HFFc6 (cell line): ENCODE results near the gene TRAPPC1. TPM values are rescaled to one million over a fixed set of nuclear protein-coding genes. Genes with fewer than 3 reads are reported as not detected.
A peak's percentile ranks its signal among the peaks of the same experiment; 100 is the strongest.

Source experiments
- DNase-seq: peaks from one replicate; pipeline ENCODE4 v3.0.0-alpha.2; 2018
- H3K27ac Mint-ChIP-seq: 2 replicates; pipeline ENCODE4 v1.8.0; 2020; ENCODE audit warnings: mild to moderate bottlenecking, mixed read lengths
- H3K27me3 Mint-ChIP-seq: 2 replicates; pipeline ENCODE4 v1.8.0; 2021; ENCODE audit warnings: mild to moderate bottlenecking, moderate library complexity, mixed read lengths; ENCODE audit not compliant: insufficient read depth
- H3K36me3 Mint-ChIP-seq: 2 replicates; pipeline ENCODE4 v1.8.0; 2021; ENCODE audit warnings: low read depth, mixed read lengths
- H3K4me1 Mint-ChIP-seq: 2 replicates; pipeline ENCODE4 v1.8.0; 2020; ENCODE audit warnings: low read depth, mixed read lengths
- H3K4me3 Mint-ChIP-seq: 2 replicates; pipeline ENCODE4 v1.8.0; 2020; ENCODE audit warnings: mild to moderate bottlenecking, moderate library complexity, mixed read lengths
- H3K9me3 Mint-ChIP-seq: 2 replicates; pipeline ENCODE4 v1.8.0; 2020; ENCODE audit warnings: mild to moderate bottlenecking, mixed read lengths
- total RNA-seq, 6 experiments: library from RNA; stranded (reverse); fragmentation: NEBNext Ultra II Directional; extraction: Animal tissue kit (Norgen Biotek cat#: 25700); gene quantifications; 2 replicates in 1 of 6; 3 replicates in 5 of 6; pipeline ENCODE4 v1.2.3, GENCODE V29; 2021
- TF ChIP-seq, protein P1 (sequence below): fragments of 200-600 bp; sonication (generic); IDR thresholded peaks from 2 replicates; pipeline ENCODE4 v1.5.0; 2021; ENCODE audit warnings: antibody characterized with exemption, mild to moderate bottlenecking

Gene TRAPPC1
- total RNA-seq, 6 experiments from 2014 or later: 244 to 309 (median 288) TPM

DNA sequence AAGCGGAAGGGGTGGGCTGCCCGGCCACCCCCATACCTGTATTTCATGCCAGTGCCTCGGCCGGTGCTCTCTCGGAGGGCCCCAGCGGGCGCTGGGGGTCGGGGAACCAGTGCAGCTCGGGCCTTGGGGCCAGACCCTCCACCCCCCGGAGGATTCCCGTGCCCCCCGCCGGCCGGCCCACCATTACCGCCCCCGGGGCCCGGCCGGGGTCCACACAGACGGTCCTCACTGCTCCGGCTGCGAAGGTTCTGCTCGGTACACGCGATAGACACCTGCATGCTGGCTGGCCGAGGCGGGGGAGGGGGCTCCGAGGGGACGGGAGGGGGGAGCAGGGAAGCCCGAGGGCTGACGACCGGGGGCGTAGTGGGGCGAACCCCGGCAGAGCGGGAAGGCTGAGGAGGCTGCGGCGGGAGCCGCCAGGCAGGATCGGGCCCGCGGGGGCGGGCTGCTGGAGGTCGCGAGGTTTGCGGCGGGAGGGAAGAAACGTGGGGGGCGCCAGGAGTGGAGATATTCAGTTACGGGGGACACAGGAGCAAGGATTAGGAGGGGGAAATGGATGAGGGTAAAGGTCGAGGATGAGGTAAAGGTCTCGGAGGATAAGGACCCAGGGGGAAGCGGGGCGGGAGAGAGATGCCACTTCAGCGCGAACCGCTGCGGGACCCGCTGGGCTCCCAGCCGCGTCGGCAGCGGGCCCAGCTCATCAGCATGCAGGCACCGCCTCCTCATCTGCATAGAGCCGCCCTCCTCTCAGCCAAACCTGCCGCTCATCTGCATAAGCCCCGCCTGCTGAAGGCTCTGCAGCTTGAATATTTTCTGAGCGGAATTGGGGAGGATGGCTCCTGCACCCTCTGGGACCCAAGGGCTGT is 2.4 kb downstream of the TRAPPC1 start, which contains the start of gene KCNAB3:
Gene KCNAB3 (minus strand): TSS at position 699 of the 866 bp plus-strand sequence. CDS start 421 bp downstream, at position 278.
- TF ChIP-seq, protein P1, sequence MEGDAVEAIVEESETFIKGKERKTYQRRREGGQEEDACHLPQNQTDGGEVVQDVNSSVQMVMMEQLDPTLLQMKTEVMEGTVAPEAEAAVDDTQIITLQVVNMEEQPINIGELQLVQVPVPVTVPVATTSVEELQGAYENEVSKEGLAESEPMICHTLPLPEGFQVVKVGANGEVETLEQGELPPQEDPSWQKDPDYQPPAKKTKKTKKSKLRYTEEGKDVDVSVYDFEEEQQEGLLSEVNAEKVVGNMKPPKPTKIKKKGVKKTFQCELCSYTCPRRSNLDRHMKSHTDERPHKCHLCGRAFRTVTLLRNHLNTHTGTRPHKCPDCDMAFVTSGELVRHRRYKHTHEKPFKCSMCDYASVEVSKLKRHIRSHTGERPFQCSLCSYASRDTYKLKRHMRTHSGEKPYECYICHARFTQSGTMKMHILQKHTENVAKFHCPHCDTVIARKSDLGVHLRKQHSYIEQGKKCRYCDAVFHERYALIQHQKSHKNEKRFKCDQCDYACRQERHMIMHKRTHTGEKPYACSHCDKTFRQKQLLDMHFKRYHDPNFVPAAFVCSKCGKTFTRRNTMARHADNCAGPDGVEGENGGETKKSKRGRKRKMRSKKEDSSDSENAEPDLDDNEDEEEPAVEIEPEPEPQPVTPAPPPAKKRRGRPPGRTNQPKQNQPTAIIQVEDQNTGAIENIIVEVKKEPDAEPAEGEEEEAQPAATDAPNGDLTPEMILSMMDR: no peak
- peak; percentile 74 for DNase-seq
- peaks cover 12% of the 10 kb centered on the region for H3K36me3 Mint-ChIP-seq
- no peaks in the 10 kb centered on the region for H3K9me3 Mint-ChIP-seq
- peak within 1 kb of the TSS; percentile 95 for H3K4me3 Mint-ChIP-seq
- H3K27ac Mint-ChIP-seq: peak within 1 kb of the TSS; percentile 83
- H3K27me3 Mint-ChIP-seq: peaks cover 2% of the 10 kb centered on the region; the same call in 1 of the 2 replicates
- H3K4me1 Mint-ChIP-seq: peaks cover 33% of the 10 kb centered on the region

DNA sequence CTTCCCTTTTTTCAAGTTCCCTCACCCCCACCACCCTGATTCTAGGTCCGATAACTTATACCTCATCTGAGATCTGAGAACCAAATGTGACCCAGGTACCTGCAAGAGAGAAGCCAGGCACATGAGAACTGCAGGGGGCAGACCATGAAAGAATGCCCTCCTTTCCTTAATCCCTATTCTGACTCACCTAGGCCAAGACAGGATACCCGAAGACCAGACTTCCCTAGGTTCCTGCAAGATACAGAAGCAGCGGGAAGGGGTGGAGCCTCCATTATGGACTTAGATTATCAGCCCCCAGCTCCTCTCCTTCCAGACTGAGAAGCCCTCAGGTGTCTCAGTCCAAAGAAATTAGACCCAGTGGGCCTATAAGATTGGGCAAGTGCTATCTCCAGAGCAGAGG is 4.2 kb downstream of the TRAPPC1 start:
- TF ChIP-seq, protein P1: no peak

DNA sequence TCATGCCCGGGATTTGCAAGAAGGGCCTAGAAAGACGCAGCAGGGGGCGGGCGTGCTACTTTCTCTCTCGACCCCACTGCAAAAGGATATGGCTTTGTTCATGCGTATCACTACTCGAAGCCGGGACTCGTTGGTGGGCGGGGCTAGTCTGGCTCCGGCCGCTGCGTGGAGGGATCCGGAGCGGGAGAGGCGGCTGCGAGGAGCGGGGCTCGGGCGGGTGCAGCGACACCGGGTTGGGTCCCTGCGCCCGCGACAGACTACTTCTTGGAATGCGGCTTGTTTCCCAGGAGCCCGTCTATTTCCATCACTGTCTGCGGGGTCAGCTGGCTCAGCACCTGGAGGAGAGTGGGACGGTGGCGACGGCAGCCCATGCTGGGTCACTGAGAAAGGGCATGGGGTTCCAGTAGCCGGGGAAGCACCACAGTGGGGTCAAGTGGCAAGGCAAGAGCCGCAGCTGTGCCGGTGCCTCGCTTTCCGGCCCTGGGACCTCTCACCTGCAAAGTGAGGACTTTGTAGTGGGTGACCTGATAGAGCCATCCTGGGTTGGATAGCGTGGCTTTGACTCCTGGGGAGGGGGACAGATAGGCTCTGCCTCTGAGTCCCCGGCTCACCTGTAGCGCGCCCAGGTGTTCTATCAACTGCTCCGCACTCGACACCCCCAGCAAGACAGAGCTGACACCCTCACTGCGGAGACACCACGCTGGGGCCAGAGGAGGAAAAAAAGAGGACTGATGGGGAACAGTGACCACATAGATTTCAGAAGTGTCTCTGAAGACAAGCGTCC is 8.7 kb downstream of the TRAPPC1 start:
- H3K9me3 Mint-ChIP-seq: no peaks in the 10 kb centered on the region
- H3K4me1 Mint-ChIP-seq: peaks cover 6% of the 10 kb centered on the region
- no peaks in the 10 kb centered on the region for H3K36me3 Mint-ChIP-seq
- TF ChIP-seq, protein P1: no peak
- H3K27ac Mint-ChIP-seq: peak overlapping the region; percentile 71
- DNase-seq: peak; percentile 41
- peak overlapping the region; percentile 83 for H3K4me3 Mint-ChIP-seq
- peaks cover 3% of the 10 kb centered on the region for H3K27me3 Mint-ChIP-seq

More for the DNA sequence above, 4.2 kb downstream of the TRAPPC1 start:
- Mint-ChIP-seq H3K9me3 (no peaks in the 10 kb centered on the region), H3K27ac (no peak overlapping the region), H3K27me3 (peaks cover 2% of the 10 kb centered on the region; the same call in 1 of the 2 replicates), H3K4me1 (peaks cover 20% of the 10 kb centered on the region), H3K4me3 (no peak overlapping the region), H3K36me3 (peaks cover 6% of the 10 kb centered on the region; the same call in 1 of the 2 replicates)
- DNase-seq: no peak

DNA sequence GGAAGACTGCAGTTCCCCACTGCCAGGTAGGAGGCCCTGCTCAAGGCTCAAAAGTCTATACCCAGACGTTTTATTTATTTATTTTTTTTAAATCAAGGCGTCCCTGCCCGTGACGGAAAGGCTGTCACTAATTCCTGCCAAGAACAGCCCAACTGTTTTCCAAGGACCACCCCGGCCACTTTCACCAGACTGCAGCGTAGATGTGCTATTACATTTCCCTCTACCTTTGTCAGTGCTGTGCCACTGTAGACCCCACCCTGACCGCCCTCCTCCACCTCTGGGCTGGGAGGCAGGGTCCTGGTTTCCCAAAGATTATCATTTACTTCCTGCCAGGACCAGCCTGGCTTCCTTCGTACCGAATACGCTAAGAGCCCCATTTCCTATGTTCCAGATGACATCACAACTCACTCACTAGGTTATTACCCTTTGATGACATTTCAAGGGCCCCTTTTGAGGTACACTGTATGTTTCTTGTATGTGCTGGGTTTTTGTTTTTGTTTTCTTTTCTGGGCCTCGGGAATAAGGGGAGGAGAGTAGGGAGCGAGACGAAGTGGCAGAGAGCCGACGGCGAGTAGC is 9.4 kb downstream of the TRAPPC1 start:
- no peaks in the 10 kb centered on the region for H3K9me3 Mint-ChIP-seq
- peak overlapping the region; percentile 83 for H3K4me3 Mint-ChIP-seq
- TF ChIP-seq, protein P1: no peak
- no peak for DNase-seq
- H3K36me3 Mint-ChIP-seq: no peaks in the 10 kb centered on the region
- peaks cover 6% of the 10 kb centered on the region for H3K4me1 Mint-ChIP-seq
- H3K27me3 Mint-ChIP-seq: peaks cover 3% of the 10 kb centered on the region
- peak overlapping the region; percentile 71 for H3K27ac Mint-ChIP-seq

DNA sequence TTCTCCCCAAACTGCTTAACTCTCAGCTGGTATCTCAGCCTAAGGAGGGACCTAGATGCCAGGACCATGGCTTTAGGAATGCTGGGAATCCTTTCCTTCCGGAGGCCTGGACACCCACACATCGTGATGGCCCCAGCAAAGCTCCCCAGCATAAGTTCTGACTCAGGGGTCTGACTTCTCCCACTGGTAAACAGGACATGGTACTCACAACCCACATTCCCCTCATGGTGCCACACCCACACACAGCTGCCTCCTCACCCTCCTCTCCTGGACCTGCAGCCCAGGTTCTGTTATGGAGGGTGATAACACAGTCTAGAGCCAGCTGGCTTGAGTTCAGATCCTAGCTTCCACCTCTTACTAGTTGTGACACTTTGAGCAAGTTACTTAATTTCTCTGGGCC is 14.9 kb downstream of the TRAPPC1 start:
- H3K27ac Mint-ChIP-seq: peak overlapping the region; percentile 96
- no peaks in the 10 kb centered on the region for H3K36me3 Mint-ChIP-seq
- peaks cover 32% of the 10 kb centered on the region for H3K4me1 Mint-ChIP-seq
- H3K9me3 Mint-ChIP-seq: no peaks in the 10 kb centered on the region
- TF ChIP-seq, protein P1: no peak
- peak; percentile 61 for DNase-seq
- H3K4me3 Mint-ChIP-seq: peak overlapping the region; percentile 81
- peaks cover 6% of the 10 kb centered on the region for H3K27me3 Mint-ChIP-seq
